HEK293T (cell line): ENCODE measurements around the gene ESR2.

Experiments
- CTCF ChIA-PET: fragments of 350-600 bp; formaldehyde crosslinking; extraction: SDS; loops from one replicate; lab custom pipeline; 2021; ENCODE audit warnings: antibody characterized with exemption, inconsistent platforms; lab: Yijun Ruan, JAX
- POLR2A ChIA-PET: fragments of 350-600 bp; formaldehyde crosslinking; extraction: SDS; loops from one replicate; lab custom pipeline; 2020; ENCODE audit warnings: antibody characterized with exemption, inconsistent platforms; lab: Yijun Ruan, JAX
- DNase-seq: peaks from one replicate; pipeline ENCODE4 v3.0.0; 2012; ENCODE audit warnings: mixed read lengths; ENCODE audit errors: extremely low spot score
- ARNT ChIP-seq: fragments of 450-650 bp; IDR thresholded peaks from 2 replicates; pipeline ENCODE4 v1.6.1; 2017; ENCODE audit warnings: mild to moderate bottlenecking
- BHLHE40 ChIP-seq: fragments of 450-650 bp; IDR thresholded peaks from 2 replicates; pipeline ENCODE4 v1.6.1; 2016; ENCODE audit warnings: mild to moderate bottlenecking, moderate library complexity, borderline replicate concordance
- CTBP1 ChIP-seq: fragments of 450-650 bp; IDR thresholded peaks from 2 replicates; pipeline ENCODE4 v1.6.1; 2016; ENCODE audit warnings: borderline replicate concordance
- ELF4 ChIP-seq: fragments of 450-650 bp; IDR thresholded peaks from 2 replicates; pipeline ENCODE4 v1.6.1; 2017; ENCODE audit warnings: antibody characterized with exemption
- FOXA1 ChIP-seq: fragments of 450-650 bp; IDR thresholded peaks from 2 replicates; pipeline ENCODE4 v1.6.1; 2016; ENCODE audit warnings: mild to moderate bottlenecking
- FOXK2 ChIP-seq: fragments of 450-650 bp; IDR thresholded peaks from 2 replicates; pipeline ENCODE4 v1.6.1; 2016; ENCODE audit warnings: mild to moderate bottlenecking
- FOXM1 ChIP-seq: fragments of 450-650 bp; IDR thresholded peaks from 2 replicates; pipeline ENCODE4 v1.6.1; 2017; ENCODE audit warnings: mild to moderate bottlenecking, borderline replicate concordance
- HDGF ChIP-seq: fragments of 450-650 bp; IDR thresholded peaks from 2 replicates; pipeline ENCODE4 v1.6.1; 2017; ENCODE audit warnings: antibody characterized with exemption, borderline replicate concordance
- L3MBTL2 ChIP-seq: fragments of 450-650 bp; conservative IDR thresholded peaks from 2 replicates; pipeline ENCODE4 v1.6.1; 2016; ENCODE audit warnings: mild to moderate bottlenecking
- LEF1 ChIP-seq: fragments of 450-650 bp; IDR thresholded peaks from 2 replicates; pipeline ENCODE4 v1.6.1; 2017; ENCODE audit warnings: mild to moderate bottlenecking, borderline replicate concordance
- NFRKB ChIP-seq: fragments of 450-650 bp; IDR thresholded peaks from 2 replicates; pipeline ENCODE4 v1.6.1; 2016; ENCODE audit warnings: mild to moderate bottlenecking, moderate library complexity
- SP1 ChIP-seq: fragments of 450-650 bp; IDR thresholded peaks from 2 replicates; pipeline ENCODE4 v1.6.1; 2017
- SUZ12 ChIP-seq: fragments of 450-650 bp; IDR thresholded peaks from 2 replicates; pipeline ENCODE4 v1.6.1; 2016; ENCODE audit warnings: mild to moderate bottlenecking
- TARDBP ChIP-seq: fragments of 450-650 bp; IDR thresholded peaks from 2 replicates; pipeline ENCODE4 v1.6.1; 2016
- ZNF384 ChIP-seq: fragments of 450-650 bp; IDR thresholded peaks from 2 replicates; pipeline ENCODE4 v1.6.1; 2016
- TF ChIP-seq, protein P1 (sequence below): fragments of 450-650 bp; IDR thresholded peaks from 2 replicates; pipeline ENCODE4 v1.6.1; 2016

The ESR2 gene

DNA sequence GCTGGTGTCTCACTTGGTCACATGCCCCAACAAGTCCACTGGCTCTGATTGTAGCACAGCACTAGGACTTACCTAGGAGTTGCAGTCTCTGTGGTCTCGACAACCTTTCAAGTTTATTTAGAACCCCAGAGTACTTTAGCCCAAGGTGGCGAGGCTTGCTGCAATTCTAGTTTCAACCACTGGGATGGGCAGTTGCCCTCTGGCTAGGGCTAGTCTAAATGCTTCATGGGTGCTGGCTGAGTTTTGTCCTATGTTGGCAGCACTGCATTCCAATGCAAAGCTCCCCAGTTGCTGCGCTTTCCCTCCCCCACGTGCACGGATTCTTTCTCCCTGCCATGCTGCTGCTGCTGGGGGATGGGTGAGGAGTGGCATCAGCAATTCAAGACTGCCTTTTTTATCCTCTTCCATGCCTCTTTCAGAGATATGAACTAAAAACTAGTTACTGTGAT is 233.5 kb downstream of the ESR2 start:
- DNase-seq, result peak; percentile 47
- CTCF ChIA-PET, result interaction anchor here (1.0 to 1.3 kb wide), 2 partner anchors 17 to 234 kb away, joined by 4 read pairs; no protein-coding TSS in a partner anchor
- no peak for TF ChIP-seq HDGF
- TF ChIP-seq ARNT, result no peak
- POLR2A ChIA-PET, result no interaction called here

DNA sequence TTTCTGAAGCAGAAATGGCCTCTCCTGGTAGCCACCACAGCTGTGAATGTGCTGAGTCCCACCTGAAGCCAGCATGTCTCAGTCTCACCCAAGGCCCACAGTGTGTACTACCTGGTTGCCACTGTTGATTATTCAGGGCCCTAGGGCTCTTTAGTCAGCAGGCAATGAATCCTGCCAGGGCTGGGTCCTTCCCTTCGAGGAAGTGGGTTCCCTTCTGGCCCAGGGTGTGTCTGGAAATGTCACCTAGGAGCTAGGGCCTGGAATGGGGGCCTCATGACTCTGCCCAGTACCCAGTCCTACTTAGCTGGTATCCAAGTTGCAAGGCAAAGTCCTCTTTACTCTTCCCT is 234.0 kb downstream of the ESR2 start:
- POLR2A ChIA-PET, result no interaction called here
- CTCF ChIA-PET, result interaction anchor here (1.0 to 1.3 kb wide), 2 partner anchors 16 to 235 kb away, joined by 4 read pairs; no protein-coding TSS in a partner anchor
- TF ChIP-seq FOXA1 (no peak), HDGF (no peak), FOXM1 (no peak), LEF1 (no peak), L3MBTL2 (no peak), FOXK2 (no peak), SP1 (no peak), TARDBP (no peak), SUZ12 (no peak), BHLHE40 (no peak), CTBP1 (no peak), NFRKB (no peak), ARNT (no peak), ZNF384 (no peak), ELF4 (no peak)
- TF ChIP-seq, protein P1, sequence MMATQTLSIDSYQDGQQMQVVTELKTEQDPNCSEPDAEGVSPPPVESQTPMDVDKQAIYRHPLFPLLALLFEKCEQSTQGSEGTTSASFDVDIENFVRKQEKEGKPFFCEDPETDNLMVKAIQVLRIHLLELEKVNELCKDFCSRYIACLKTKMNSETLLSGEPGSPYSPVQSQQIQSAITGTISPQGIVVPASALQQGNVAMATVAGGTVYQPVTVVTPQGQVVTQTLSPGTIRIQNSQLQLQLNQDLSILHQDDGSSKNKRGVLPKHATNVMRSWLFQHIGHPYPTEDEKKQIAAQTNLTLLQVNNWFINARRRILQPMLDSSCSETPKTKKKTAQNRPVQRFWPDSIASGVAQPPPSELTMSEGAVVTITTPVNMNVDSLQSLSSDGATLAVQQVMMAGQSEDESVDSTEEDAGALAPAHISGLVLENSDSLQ, result no peak
- DNase-seq, result no peak

DNA sequence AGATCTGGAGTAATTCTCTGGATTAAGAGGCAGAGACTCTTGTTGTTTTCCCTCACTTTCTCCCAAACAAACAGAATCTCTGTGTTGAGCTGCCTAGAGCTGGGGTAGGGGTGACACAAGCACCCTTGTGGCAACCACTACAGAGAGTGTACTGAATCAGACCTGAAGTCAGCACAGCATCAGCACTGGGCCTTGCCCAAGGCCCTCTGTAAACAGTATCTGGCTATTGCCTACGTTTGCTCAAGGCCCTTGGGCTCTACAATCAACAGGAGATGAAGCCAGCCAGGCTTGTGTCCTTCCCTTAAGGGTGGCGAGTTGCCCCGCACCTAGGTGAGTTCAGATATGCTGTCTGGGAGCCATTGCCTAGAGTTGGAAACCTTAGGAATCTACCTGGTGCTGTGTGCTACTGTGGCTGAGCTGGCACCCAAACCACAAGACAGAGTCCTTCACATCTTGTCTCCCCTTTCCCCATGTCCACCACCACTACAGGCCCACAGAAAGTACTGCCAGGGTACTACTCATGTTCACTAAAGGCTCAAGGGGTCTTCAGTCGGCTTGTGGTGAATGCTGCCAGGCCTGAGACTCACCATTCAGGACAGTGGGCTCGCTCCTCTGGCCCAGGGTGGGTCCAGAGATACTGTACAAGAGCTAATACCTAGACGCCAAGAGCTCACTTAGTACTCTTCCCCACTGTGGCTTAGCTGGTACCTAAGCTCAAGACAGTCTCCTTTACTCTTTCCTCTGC is 234.5 kb downstream of the ESR2 start:
- no peak for DNase-seq
- CTCF ChIA-PET, result interaction anchor here (1.3 kb wide), 1 partner anchor 235 kb away, joined by 4 read pairs; no protein-coding TSS in a partner anchor
- TF ChIP-seq FOXK2 (no peak), CTBP1 (no peak), SUZ12 (no peak), FOXA1 (no peak), HDGF (no peak), LEF1 (no peak), ZNF384 (no peak), FOXM1 (no peak), ELF4 (no peak), ARNT (no peak), BHLHE40 (no peak), NFRKB (no peak), TARDBP (no peak), L3MBTL2 (no peak)
- TF ChIP-seq, protein P1, result no peak
- POLR2A ChIA-PET, result no interaction called here

DNA sequence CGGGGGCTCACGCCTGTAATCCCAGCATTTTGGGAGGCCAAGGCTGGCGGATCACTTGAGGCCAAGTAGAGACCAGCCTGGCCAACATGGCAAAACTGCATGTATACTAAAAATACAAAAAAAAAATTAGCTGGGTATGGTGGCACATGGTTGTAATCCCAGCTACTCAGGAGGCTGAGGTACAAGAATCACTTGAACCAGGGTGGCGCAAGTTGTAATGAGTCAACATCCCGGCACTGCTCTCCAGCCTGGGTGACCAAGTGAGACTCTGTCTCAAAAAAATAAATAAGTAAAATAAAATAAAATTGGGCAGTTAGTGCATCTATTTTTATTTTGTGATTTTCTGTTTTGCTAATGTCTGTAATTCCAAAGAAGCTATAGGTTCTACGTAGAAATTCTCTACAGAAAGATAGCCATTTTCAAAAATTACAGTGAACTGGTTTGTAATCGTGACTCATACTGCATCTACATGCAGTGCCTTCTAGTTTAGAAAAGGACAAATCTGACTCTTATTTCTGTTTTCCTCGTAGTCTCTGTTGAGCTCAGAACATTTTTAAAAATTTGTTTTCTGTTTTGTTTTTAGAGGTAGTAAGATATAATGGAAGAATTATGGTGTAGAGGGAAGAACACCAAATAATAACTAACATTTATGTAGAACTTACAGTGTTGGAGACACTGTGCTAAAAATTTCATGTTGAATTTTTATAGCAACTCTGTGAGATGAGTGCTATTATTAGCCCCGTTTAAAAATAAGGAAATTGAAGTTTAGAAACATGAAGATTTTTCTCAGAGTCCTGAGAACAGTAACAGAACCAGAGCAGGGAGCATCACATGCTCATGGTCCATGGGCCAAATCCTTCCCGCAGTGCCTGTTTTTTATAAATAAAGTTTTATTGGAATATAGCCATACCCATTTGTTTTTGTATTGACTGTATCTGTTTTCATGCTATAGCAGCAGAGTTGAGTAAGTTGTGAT is 240.2 kb downstream of the ESR2 start:
- ChIA-PET POLR2A (no interaction called here), CTCF (no interaction called here)
- TF ChIP-seq ELF4 (no peak), TARDBP (no peak), FOXK2 (no peak), FOXA1 (no peak), BHLHE40 (no peak), FOXM1 (no peak), HDGF (no peak), L3MBTL2 (no peak), ZNF384 (no peak), SP1 (no peak), NFRKB (no peak), ARNT (no peak), LEF1 (no peak), SUZ12 (no peak), CTBP1 (no peak)
- TF ChIP-seq, protein P1, result no peak
- DNase-seq, result no peak

DNA sequence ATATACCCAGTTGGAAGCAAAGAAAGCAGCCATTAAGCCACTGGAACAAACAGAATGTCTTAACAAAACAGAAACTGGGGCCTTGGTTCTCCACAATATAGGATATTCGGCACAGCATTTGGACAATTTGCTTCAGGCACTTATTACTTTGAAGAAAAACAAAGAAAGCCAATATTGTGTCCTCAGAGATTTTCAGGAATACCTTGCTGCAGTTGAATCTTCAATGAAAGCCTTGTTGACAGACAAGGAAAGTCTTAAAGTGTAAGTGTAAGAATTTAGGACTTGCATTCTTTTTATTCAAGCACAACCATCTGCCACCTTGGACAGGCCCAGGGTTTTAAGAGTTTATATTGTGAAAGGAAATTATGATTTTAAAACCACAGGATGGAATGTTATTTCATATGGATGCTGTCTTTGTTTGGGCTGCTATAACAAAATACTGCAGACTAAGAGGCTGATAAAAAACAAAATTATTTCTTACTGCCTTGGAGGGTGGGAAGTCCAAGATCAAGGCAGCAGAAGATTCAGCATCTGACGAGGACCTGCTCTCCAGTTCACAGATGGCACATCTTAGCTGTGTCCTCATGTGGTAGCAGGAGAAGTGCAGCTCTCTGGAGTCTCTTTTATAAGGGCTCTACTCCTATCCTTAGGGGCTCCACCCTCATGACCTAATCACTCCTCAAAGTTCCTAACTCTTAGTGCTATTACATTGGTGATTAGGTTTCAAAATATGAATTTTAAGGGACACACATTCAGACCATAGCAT is 244.4 kb downstream of the ESR2 start:
- no peak for DNase-seq
- POLR2A ChIA-PET, result no interaction called here
- TF ChIP-seq SUZ12 (no peak), FOXM1 (no peak), ARNT (no peak), FOXK2 (no peak), TARDBP (no peak), L3MBTL2 (no peak), ELF4 (no peak), HDGF (no peak), LEF1 (no peak), CTBP1 (no peak), FOXA1 (no peak), BHLHE40 (no peak), NFRKB (no peak), SP1 (no peak), ZNF384 (no peak)
- TF ChIP-seq, protein P1, result no peak
- CTCF ChIA-PET, result no interaction called here
